Hippocampal formation (tissue), 2 donors: ENCODE data around the gene NAP1L4.

Experiments used
- DNase-seq, 2 donors: peaks; one replicate each; lab custom pipeline; 2025; lab: John Stamatoyannopoulos, UW

Gene NAP1L4

DNA sequence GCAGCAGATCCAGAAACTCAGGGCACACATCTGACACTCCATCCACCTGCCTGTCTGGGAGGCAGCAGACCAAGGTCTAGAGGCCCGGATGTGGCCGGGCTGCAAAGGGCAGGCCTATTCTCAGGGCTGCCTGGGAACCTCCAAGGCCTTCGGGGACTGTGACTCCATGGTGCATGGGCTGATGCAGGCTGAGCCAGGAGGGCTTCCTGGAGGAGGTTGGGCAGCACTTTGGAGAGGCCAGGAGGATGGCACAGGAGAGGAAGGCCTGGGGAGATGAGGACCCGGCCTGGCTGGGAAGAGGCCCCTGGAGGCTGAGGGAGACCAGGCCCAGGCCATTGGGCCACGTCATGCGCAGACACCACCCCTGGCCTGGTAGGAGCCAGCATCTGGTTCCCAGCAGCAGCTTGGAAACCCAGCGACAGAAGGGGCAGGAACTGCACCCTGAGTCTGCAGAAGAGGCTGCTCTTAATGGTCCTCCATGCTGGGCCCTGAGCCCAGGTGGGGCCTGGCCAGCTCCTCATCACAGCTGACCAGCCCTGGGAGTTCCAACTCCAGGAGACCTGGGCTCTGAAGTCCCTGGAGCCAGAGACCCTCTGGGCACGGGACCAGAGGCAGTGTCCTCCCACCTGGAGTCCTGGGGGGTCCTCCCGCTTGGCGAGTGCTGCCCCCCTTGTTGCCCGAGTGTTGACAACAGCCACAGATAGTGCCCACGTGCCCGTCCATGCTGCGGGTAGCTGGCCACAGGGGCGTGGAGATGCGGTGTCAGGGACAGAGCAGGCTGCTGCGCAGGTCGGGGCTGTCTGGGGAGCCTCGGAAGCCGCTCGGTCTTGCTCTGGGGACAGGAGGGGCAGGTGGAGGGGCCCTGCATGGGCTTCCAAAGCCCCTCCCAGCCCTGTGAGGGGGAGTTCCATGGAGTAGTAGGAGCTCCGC lies 68.4 kb downstream of the NAP1L4 start:
- DNase-seq = no peak

DNA sequence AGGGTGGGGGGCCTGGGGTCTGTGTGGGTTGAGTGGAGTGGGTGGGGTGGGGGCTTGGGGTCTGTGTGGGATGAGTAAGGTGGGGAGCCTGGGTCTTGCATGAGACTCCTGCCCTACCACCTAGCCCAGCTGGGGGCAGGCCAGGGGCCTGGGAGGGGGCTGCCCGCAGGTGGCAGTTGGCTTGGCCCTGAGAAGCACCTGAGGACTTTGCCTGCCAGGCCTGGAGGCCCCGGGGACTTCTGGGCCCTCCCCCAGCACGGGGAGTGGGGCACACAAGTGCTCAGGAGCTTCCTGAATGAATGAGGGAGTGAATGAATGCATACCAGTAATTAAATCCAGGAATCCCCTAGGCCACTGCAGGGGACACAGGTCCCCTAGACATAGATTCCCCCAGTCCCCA lies 69.5 kb downstream of the NAP1L4 start:
- DNase-seq = no peak

DNA sequence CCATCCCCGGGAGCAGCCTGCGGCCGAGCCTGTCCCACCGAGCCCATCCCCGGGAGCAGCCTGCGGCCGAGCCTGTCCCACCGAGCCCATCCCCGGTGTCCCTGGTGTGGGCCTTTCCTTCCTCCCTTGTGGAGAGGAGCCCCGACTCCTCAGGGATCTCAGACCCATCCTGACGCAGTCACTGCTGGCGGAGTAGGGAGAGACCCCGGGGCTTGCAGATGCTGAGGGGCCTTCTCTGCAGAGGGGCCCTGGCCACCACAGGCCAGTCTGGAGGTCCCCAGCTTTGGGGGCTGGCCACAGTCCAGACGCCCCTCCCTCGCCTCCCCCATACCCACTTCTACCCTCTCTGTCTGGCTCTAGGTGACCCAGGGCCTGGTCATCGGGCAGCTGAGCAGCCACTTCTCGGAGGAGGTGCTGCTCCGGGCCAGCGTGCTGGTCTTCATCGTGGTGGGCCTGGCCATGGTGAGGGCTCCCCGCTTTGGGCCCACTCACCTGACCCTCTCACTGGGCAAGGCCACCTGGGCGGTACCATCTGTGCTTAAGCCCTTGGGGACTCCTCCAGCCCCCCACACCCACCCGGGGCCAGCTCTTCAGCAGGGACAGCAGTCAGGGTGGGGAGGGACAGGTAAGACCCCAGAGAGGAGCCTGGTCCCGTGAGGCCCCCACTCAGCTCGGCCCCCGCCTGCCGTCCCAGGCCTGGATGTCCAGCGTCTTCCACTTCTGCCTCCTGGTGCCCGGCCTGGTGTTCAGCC lies 70.2 kb downstream of the NAP1L4 start:
- DNase-seq = no peak

DNA sequence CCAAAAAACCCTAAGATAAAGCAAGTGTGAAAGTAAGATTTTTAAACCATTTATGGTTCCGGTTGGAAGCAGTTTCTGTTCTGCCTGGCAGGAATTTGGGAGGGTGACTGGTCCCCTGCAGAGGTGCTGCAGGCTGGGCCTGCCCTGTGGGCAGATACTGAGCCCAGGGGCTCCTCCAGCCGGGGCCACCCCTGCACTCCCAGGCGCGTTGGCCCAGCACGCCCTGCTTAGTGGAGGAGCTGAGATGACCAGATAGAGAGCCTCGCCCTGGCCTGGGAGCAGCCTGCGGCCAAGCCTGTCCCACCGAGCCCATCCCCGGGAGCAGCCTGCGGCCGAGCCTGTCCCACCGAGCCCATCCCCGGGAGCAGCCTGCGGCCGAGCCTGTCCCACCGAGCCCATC lies 70.9 kb downstream of the NAP1L4 start:
- no peak for DNase-seq

DNA sequence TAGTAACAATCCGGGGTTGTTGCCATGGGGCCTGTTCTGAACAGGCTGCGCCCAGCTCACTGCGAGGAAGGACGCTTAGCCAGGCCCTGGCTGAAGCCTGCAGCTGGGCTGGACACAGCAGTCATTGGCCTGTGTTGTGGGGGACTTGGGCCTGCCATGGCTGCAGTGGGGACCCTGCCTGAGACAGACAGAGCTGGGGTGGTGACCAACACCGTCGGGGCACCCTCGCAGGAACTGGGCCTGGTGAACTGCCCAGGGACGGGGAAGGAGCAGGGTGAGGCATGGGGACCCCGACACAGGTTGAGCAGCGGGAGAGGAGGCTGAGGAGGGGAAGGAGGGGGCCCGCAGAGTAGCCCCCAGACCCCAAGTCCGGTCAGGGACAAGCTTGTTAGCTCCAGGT lies 71.8 kb downstream of the NAP1L4 start:
- DNase-seq = no peak

DNA sequence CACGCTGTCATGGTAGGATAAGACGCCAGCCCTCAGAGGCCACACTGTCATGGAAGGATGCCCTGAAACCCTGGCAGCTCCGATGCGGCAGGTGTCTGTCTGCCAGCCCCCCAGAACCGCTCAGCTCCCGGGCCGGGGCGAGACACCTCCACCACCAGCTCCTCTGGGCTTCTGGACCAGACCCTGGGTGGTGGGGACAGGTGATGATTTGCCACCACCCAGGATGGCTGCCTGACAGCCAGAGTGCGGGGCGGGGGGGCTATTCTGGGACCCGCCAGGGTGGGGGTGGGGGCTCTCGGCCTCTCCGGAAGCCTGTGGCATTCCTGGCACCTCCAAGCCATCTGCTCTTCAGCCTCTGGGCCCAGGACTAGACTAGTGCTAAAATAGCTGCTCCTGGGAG lies 72.3 kb downstream of the NAP1L4 start:
- DNase-seq = no peak

DNA sequence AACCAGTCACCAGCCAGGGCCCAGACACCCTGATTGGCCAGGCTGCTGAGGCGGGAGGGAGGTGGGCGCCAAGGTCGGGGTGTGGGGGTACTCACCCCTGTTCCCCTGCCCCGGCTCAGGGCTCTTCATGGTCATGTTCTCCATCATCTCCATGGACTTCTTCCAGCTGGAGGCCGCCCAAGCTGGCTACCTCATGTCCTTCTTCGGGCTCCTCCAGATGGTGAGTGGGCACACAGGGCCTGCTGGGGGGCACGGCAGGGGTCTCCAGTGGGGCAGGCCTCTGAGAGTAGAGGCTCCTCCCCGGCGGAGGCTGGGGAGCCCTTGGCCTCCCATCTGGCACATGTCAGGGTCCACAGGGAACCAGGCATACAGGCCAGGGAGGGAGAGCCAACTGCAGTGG lies 72.9 kb downstream of the NAP1L4 start:
- DNase-seq = no peak

DNA sequence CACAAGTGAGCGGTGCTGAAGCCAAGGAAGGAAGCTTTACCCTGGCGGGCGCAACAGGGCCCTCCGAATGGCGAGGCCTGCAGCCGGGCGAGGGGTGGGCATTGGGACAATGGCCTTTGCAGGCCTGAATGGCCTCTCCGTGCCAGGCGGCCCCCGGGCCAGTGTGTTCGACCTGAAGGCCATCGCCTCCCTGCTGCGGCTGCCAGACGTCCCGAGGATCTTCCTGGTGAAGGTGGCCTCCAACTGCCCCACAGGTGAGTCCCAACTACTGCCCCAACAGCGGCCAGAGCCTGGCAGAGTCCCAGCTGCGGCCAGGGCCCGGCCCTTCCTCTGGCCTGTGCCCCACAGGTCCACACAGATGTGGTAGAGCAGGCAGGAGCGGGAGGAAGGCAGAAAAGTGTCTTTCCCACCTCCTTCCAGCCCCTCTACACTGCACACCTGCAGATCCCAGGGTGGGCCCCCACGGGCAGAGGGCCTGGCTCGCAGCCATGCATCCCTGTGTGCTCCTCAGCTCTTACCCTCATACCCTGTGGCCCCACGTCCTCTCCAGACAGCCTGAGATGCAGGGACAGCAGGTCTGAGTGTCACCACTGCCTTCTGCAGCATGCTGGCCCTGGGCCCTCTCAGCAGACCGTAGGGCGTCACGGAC lies 74.2 kb downstream of the NAP1L4 start:
- no peak for DNase-seq

DNA sequence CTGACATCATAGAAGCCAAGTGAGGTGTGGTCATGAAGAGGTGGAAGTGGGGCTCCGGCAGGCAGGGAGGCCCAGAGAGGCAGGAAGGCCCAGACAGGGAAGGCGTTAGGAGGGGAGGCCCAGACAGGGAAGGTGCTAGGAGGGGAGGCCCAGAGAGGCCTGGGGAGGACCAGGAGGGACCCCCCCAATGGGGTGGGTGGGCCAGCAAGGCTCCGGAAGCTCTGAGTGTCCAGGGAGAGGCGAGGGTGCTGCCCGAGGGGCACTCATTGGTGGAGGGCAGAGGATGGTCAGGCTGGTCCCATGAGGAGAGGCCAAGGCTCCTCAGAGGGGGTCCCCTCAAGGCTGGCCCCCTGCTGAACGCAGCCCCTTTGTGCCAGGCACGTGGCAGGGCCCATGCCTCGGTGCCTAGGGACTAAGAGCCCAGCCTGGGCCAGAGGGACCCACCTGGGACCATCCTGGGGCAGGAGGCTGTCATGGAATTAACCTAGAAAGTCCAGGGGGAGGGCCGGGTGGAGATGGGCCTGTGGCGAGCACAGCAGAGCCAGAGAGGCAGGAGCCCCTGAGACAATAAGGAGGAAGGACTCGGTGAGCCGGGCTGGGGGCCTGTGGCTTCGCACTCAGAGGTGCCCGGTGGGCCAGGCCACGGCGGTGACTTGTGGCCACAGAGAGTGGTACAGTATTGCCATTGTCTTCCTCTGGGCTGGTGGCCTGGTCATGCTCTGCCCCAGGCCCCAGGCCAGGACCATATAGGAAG lies 75.1 kb downstream of the NAP1L4 start:
- no peak for DNase-seq

DNA sequence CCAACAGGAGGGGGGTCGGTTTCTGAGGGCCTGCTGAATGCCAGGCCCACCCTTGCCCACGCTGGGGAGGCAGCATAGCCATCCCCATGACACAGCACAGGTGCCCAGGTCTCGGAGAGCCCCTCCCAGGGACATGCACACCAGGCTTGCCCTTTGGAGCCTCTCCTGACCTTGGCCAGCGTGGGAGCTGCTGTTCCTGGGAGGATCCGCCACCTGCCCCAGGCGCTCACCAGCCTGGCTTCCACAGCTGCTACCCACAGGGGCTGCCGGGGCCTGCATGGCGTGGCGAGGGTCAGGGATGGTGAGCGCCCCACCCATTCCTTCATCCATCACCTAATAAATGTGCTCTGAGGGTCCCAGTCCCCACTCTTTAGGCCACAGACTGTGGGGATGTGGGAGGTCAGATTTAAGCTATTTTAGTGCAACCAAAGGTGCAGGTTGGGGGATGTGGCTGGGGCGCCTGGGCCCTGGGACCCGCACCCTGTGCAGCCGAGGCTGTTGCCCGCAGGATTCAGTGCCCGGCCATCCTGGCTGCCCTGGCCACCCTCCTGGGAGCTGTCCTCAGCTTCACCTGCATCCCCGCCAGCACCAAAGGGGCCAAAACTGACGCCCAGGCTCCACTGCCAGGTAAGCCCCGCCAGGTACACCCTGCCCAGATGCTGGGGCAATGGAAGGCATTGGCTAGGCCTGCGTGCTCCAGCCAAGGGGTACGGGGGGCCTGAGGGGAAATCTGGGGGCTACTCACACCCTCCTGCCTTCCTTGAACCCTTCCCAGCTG lies 75.8 kb downstream of the NAP1L4 start:
- no peak for DNase-seq

DNA sequence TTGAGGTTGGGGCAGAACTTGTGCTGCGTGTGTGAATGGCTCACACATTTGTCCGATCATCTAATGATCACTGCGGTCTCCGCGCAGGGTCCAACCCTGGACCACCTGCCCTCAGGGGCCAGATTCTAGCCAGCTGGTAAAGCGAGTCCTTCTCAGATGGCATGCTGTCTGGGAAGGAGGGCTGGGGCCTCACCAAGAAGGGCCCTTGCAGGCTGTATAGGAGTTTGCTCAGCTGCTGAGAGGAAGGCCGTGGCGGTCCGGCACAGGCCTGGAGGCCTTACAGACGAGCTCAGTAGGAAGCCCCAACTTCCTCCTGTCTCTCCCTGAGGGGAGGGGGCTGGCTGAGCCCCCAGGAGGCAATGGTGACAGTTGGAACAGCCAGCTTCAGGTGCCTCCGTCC lies 76.7 kb downstream of the NAP1L4 start:
- no peak for DNase-seq

DNA sequence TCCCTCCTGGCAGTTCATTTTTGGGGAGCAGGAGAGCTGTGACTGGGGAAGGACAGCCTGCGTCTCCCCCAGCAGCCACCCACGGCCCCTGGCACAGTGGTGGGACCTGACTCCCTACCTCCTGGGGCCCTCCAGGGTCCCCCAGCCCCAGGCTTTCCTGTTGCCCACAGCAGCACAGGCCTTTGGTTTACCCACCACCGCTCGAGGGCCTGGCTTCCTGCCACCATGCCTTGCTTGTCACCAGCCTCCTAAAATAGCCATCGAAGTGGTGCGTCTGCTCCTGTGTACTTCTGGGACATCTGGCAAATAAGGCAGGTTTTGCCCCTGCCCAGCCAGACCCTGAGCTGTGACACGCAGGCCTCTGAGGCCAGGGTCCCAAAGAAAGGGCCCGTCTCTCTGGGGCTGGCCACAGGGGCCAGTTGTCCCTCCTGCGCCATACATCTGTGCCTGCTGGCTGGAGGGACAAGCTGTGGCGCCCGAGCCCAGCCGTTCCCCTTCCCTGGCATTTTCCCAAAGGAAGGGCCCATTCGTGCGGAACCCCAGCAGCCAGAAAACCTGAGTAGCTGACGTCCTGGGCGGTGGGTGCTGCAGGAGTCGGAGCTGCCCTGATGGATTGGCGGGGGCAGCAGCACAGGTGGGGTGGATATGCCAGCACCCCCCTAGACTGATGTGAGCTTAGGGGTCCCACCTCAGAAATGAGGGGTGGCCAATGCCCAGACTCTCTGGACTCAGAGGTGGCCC lies 77.5 kb downstream of the NAP1L4 start:
- DNase-seq = no peak

DNA sequence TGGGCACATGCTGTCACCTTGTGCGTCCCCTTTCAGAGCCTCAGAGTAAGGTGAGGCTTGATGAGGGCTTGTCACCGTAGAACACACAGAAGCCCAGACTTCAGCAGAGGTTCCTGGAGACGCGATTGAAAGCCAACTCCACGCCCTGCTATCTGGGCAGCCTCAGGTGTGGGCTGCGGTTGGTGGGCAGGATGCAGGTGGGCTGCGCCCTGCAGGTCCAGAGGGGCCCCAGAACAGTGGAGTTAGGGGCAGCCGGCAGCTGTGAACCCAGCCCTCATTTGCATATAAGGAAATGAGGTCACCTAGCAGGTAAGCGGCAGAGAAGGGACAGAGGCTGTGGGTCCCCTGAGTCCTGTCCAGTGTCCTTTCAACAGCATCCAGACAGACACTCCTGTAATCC lies 78.4 kb downstream of the NAP1L4 start:
- no peak for DNase-seq

DNA sequence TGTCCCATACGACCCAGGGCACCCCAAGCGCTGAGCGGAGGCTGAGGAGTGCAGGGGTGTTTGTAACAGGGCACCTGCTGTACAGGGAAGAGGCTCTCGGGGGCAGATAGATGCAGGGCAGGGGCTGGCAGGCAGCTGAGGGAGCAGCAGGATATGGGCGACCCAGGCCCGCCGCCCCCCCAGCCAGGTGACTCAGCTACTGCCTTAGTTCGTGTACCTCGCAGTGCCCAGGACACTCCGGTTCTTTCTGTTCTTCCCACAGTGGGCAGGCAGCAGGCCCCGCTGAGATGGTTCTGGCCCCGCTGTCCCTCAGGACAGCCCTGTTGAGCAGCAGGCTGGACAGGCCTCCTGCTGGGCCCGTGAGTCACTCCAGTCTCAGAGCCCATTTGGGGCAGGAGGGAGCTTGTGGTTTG lies 79.1 kb downstream of the NAP1L4 start:
- DNase-seq = no peak

DNA sequence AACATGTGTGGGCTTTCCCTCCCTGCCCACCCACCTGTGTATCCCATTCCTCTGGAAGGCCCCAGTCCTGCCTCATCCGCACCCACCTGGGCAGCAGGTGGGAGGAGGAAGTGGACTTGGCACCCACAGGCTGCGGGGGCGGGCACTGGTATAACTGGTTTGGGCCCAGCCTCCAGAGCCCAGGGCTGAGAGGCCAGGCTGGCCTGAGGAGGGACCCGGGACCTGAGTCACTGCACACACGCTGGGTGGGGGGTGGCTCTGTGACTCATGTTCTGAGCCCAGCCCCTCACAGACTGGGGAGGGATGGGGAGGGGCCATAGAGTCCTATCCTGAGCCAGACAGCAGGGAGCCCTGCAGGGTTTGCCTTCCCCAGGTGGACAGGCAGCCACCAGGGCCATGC lies 79.6 kb downstream of the NAP1L4 start:
- DNase-seq = no peak

DNA sequence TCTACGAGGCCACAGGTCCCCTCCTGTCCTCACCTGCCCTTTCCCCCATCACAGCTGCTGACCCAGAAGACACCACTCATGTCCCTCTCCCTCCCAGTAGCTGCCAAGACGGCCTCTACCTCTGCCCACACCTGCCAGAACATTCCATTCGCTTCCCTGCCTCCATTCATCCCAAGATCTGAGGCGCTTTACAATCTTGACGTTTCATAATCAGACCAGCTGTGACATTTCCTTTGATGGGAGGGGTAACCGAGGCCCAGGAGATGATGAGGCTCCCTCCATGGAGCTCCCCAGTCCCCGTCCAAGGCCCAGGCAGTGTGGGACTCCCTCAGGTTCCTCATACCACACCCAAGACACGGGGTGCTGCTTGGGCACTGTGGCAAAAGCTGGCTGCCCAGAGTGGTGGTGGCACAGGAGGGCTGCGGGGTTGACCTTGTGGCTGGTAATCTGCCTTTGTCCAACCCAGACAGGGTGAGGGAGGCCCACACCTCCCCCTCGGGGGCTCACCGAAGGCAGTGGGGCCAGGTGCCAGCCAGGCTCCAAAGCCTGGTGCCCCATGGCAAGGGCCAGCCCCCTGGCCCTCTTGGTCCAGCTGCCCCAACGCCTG lies 80.2 kb downstream of the NAP1L4 start:
- no peak for DNase-seq

DNA sequence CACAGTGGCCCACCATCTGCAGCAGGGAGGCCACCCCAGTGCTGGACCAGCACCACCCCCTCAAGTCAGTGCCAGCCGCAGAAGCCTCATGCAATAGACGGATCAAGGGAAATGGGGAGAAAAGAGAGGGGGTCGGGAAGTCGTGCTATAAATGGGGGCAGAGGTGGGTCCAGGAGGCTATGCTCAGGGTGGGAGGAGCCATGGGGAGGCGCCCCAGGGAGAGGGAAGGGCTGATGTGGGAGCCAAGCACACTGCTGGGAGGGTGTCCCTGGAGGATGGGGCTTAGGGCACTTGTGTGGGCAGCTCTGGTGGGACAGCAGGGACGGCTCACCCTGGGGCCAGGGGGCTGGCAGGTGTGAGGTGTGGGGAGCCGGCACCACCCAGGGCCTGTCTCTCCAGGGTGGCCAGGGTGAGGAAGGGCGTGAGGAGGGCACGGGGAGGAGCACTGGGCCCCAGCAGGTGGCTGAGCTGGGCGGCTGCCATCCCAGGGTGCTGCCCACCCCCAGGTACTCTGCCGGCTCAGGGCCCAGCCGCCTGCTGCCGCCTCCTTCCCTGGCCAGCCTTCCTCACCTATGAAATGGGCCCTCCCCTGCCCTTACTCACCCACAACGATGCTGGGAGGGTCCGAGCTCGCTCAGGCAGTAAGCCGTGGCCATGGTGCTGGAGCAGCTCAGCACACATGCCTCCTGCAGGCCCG lies 80.9 kb downstream of the NAP1L4 start:
- DNase-seq = no peak

DNA sequence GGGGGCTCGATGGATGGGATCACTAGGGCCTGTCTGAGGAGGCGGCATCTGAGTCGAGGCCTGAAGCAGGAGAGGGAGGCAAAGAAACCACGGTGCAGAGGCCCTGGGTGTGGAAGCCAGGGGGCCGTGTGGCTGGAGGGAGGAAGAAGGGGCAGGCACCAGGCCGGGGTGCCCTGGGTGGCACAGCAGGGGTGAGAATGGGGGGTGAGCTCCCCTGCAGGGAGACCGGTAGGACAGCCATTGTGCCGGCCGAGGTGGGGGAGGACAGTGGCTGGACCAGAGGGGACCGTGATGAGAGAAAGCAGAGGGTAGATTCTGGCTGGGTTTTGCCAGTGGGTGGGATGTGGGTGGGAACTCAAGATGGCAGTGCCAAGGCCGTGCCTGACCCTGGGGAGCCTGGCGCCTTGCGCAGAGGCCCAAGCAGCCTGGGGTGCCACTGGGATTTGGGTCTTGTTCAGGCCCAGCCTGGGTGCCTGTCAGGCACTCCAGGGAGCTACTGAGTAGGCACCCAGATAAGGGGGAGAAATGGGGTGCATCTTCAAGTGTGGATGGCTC lies 81.7 kb downstream of the NAP1L4 start:
- no peak for DNase-seq
